ENCODE measurements around the gene ZMYND8.

ZMYND8 gene

GRCh38 chr20:47160992-47161391, 195.5 kb downstream of the ZMYND8 start:
- no peaks in the 10 kb centered on the region for H3K9me3 Mint-ChIP-seq
- H3K27me3 Mint-ChIP-seq (ENCODE audit: low read depth) = peaks cover 3% of the 10 kb centered on the region
- H3K4me3 Mint-ChIP-seq = no peak overlapping the region
- H3K27ac Mint-ChIP-seq = no peak overlapping the region
- no peaks in the 10 kb centered on the region for H3K36me3 Mint-ChIP-seq (ENCODE audit: low read depth)
- H3K4me1 Mint-ChIP-seq (ENCODE audit: low read depth) = no peaks in the 10 kb centered on the region

- no peaks in the 10 kb centered on the region for H3K4me1 Mint-ChIP-seq (ENCODE audit: low read depth)
- H3K36me3 Mint-ChIP-seq (ENCODE audit: low read depth) = no peaks in the 10 kb centered on the region
- H3K27me3 Mint-ChIP-seq (ENCODE audit: low read depth) = peaks cover 3% of the 10 kb centered on the region
- no peaks in the 10 kb centered on the region for H3K9me3 Mint-ChIP-seq
- H3K27ac Mint-ChIP-seq = no peak overlapping the region
- H3K4me3 Mint-ChIP-seq = no peak overlapping the region
These were observed 196.3 kb downstream of the ZMYND8 start for GRCh38 chr20:47160240-47160639.
